GM12801 (cell line): ENCODE data around the gene MAD1L1.

Experiments used
- CTCF ChIP-seq: IDR thresholded peaks from one replicate; pipeline ENCODE4 v1.5.1; 2011; ENCODE audit warnings: control low read depth; ENCODE audit not compliant: insufficient read length; ENCODE audit errors: extremely low read depth

MAD1L1 gene

GRCh38 chr7:1885465-1886226 lies 347.1 kb downstream of the MAD1L1 start:
- no peak for TF ChIP-seq CTCF

GRCh38 chr7:1884583-1885350 lies 348.0 kb downstream of the MAD1L1 start:
- no peak for TF ChIP-seq CTCF

DNA sequence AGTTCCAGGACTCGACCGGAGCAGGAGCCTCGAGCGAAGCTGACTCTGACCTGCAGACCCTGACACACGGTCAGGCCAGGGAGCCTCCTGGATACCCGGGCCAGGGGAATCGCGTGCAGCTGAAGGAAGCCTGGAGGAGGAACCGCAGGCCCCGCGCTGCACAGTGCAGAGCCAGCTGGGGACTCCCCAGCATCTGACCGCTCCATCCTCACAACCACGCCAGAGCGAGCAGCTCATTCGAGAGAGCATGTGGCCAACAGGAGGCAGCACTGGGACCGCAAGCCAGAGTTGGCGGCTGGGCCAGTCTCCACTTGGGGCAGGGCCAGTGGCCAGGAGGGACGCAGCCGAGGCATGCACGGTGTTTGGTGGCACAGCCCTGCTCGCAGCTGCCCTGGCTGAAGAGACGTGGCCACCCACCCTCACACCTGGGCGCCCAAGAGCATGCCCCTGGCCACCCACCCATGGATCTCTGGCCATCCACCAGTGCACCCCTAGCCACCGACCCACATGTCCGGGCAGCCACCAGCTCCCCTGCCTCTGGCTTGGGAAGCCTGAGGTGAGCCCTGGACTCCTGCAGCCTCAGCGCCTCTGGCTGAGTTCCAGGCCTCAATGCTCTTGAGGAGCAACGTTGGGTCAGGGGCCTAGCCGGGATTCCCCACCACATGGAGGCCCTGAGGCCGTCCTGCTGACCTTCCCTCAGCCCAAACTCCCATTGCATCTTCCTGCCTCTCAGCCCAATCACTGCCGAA lies 348.7 kb downstream of the MAD1L1 start:
- TF ChIP-seq CTCF: no peak

- TF ChIP-seq CTCF: no peak
Measured at GRCh38 chr7:1883031-1883761, 349.5 kb downstream of the MAD1L1 start.

DNA sequence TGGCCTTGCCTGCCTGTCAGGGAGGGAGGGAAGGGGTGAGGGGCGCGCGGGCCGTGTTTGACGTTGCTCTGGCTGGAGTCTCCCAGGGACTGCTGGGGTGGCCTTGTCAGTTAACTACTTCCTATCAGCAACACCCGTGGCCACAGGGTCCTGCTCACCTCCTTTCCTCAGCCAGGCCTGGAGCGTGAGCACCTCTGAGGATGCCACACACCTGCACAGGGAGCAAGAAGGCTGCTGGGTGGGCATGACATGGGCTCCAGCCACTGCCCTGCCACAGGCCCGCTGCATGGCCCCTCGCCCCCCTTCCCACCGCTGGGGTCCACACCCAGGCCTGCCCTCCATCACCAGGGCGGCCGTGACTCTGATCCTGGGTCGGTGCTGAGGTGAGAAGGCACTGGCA lies 350.3 kb downstream of the MAD1L1 start:
- no peak for TF ChIP-seq CTCF

DNA sequence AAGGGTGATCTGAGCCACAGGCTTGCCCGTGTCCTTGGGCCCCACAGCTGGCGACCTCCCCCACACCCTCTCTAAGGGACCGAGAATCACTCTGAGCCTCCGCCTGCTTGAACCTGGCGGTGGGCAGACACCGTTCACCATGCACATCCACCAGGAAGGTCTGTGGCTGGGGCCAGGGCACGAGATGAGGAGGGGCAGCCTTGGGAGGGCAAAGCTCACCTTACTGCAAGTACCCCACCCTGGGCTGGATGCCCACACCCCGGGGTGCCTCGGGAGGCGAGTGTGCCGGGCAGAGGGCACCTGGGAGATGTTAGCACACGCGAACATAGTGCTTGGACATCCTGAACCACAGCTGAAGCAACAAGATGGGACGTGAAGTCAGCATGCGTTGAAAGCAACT lies 350.8 kb downstream of the MAD1L1 start:
- TF ChIP-seq CTCF: no peak
